NB4 (cell line): ENCODE measurements around the gene OR10A6.

Experiments used
- DNase-seq: peaks from one replicate; pipeline ENCODE4 v3.0.0; 2010; ENCODE audit warnings: low read depth
- H3K4me3 ChIP-seq: one replicate; pipeline ENCODE4 v1.5.1; 2011; ENCODE audit warnings: mild to moderate bottlenecking, low read depth, low read length, moderate library complexity
- CTCF ChIP-seq: IDR thresholded peaks from one replicate; pipeline ENCODE4 v1.5.1; 2012; ENCODE audit warnings: low read depth, low read length
- MAX ChIP-seq: IDR thresholded peaks from 2 replicates; pipeline ENCODE4 v1.6.1; 2011; ENCODE audit warnings: low read depth, low read length
- MYC ChIP-seq: IDR thresholded peaks from 2 replicates; pipeline ENCODE4 v1.6.1; 2011; ENCODE audit warnings: low read depth, low read length
- POLR2A ChIP-seq: IDR thresholded peaks from 2 replicates; pipeline ENCODE4 v1.6.1; 2011; ENCODE audit warnings: mild to moderate bottlenecking; ENCODE audit not compliant: insufficient read length; ENCODE audit errors: extremely low read depth

Gene OR10A6

GRCh38 chr11:7904917-7905316, 26.2 kb downstream of the OR10A6 start:
- TF ChIP-seq POLR2A, result no peak
- TF ChIP-seq MYC, result no peak
- TF ChIP-seq CTCF, result no peak
- TF ChIP-seq MAX, result no peak
- H3K4me3 ChIP-seq, result no peak overlapping the region
- no peak for DNase-seq

- H3K4me3 ChIP-seq, result no peak overlapping the region
- no peak for DNase-seq
- no peak for TF ChIP-seq POLR2A
- TF ChIP-seq CTCF, result no peak
- TF ChIP-seq MAX, result no peak
- no peak for TF ChIP-seq MYC
These were observed 27.1 kb downstream of the OR10A6 start for GRCh38 chr11:7903940-7904339.

GRCh38 chr11:7901319-7901854, 29.7 kb downstream of the OR10A6 start:
- no peak for TF ChIP-seq POLR2A
- no peak for TF ChIP-seq MYC
- no peak for TF ChIP-seq CTCF
- no peak for TF ChIP-seq MAX
- DNase-seq, result no peak
- no peak overlapping the region for H3K4me3 ChIP-seq

GRCh38 chr11:7900686-7901085, 30.4 kb downstream of the OR10A6 start:
- no peak overlapping the region for H3K4me3 ChIP-seq
- DNase-seq, result no peak
- TF ChIP-seq MYC (no peak), POLR2A (no peak), MAX (no peak), CTCF (no peak)

- DNase-seq, result no peak
- no peak for TF ChIP-seq MYC
- TF ChIP-seq CTCF, result no peak
- TF ChIP-seq POLR2A, result no peak
- TF ChIP-seq MAX, result no peak
- no peak overlapping the region for H3K4me3 ChIP-seq
These were observed 31.6 kb downstream of the OR10A6 start for GRCh38 chr11:7899418-7899817.
